Activated naive CD4-positive, alpha-beta T cell treated with anti-CD3 and anti-CD28 coated beads, Interleukin-2, amount 10 ng/mL, durations not matched to agents 7 days and 5 days (primary cell): ENCODE measurements around the gene PRKG2.
A peak's percentile ranks its signal among the peaks of the same experiment; 100 is the strongest.
"Not testable (repeated sequence)": the region's sequence is repeated elsewhere in the genome, so short reads cannot be mapped to it uniquely, and the experiment has no call there.

Source experiments
- CTCF ChIA-PET: fragments of 350-600 bp; sonication (Branson Sonifier 250); formaldehyde crosslinking; loops from one replicate; lab custom pipeline; 2021; ENCODE audit warnings: antibody characterized with exemption; lab: Charles Lee
- DNase-seq: peaks from one replicate; pipeline ENCODE4 v3.0.0-alpha.2; 2020
- H3K27ac Mint-ChIP-seq: one replicate; pipeline ENCODE4 v1.8.0; 2021; ENCODE audit warnings: mild to moderate bottlenecking, moderate library complexity, mixed read lengths
- H3K27me3 Mint-ChIP-seq: one replicate; pipeline ENCODE4 v1.8.0; 2021; ENCODE audit warnings: mild to moderate bottlenecking, mixed read lengths
- H3K36me3 Mint-ChIP-seq: one replicate; pipeline ENCODE4 v1.8.0; 2021; ENCODE audit warnings: mixed read lengths
- H3K4me1 Mint-ChIP-seq: one replicate; pipeline ENCODE4 v1.8.0; 2021; ENCODE audit warnings: mixed read lengths
- H3K4me3 Mint-ChIP-seq: one replicate; pipeline ENCODE4 v1.8.0; 2021; ENCODE audit warnings: mild to moderate bottlenecking, moderate library complexity, mixed read lengths
- H3K9me3 Mint-ChIP-seq: one replicate; pipeline ENCODE4 v1.8.0; 2021; ENCODE audit warnings: mixed read lengths

Gene PRKG2

GRCh38 chr4:81227968-81228367 is 12.9 kb upstream of the PRKG2 start:
- Mint-ChIP-seq H3K9me3 (peaks cover 18% of the 10 kb centered on the region), H3K27me3 (no peaks in the 10 kb centered on the region), H3K4me1 (no peaks in the 10 kb centered on the region), H3K27ac (no peak overlapping the region), H3K36me3 (no peaks in the 10 kb centered on the region), H3K4me3 (no peak overlapping the region)
- CTCF ChIA-PET: no interaction called here
- no peak for DNase-seq

- no peaks in the 10 kb centered on the region for H3K36me3 Mint-ChIP-seq
- H3K4me3 Mint-ChIP-seq: no peak overlapping the region
- no peaks in the 10 kb centered on the region for H3K27me3 Mint-ChIP-seq
- H3K4me1 Mint-ChIP-seq: no peaks in the 10 kb centered on the region
- no peak for DNase-seq
- peaks cover 15% of the 10 kb centered on the region for H3K9me3 Mint-ChIP-seq
- CTCF ChIA-PET: no interaction called here
- no peak overlapping the region for H3K27ac Mint-ChIP-seq
Observed at GRCh38 chr4:81227138-81227537, 12.1 kb upstream of the PRKG2 start.

GRCh38 chr4:81225252-81225651 is 10.2 kb upstream of the PRKG2 start:
- Mint-ChIP-seq H3K4me3 (no peak overlapping the region), H3K9me3 (peaks cover under 1% of the 10 kb centered on the region), H3K27me3 (peaks cover 4% of the 10 kb centered on the region), H3K27ac (no peak overlapping the region), H3K4me1 (no peaks in the 10 kb centered on the region), H3K36me3 (no peaks in the 10 kb centered on the region)
- no peak for DNase-seq
- CTCF ChIA-PET: no interaction called here

- H3K4me3 Mint-ChIP-seq, H3K4me1 Mint-ChIP-seq, H3K9me3 Mint-ChIP-seq, DNase-seq, H3K36me3 Mint-ChIP-seq, CTCF ChIA-PET, H3K27ac Mint-ChIP-seq: not testable (repeated sequence)
- H3K27me3 Mint-ChIP-seq: peaks cover 18% of the 10 kb centered on the region
Observed at GRCh38 chr4:81222082-81222472, 7.1 kb upstream of the PRKG2 start.

GRCh38 chr4:81221303-81222081 is 6.5 kb upstream of the PRKG2 start:
- DNase-seq: no peak
- no peak overlapping the region for H3K4me3 Mint-ChIP-seq
- no peaks in the 10 kb centered on the region for H3K4me1 Mint-ChIP-seq
- H3K9me3 Mint-ChIP-seq: no peaks in the 10 kb centered on the region
- H3K36me3 Mint-ChIP-seq: no peaks in the 10 kb centered on the region
- H3K27ac Mint-ChIP-seq: no peak overlapping the region
- H3K27me3 Mint-ChIP-seq: peaks cover 18% of the 10 kb centered on the region
- CTCF ChIA-PET: no interaction called here

- no peak overlapping the region for H3K27ac Mint-ChIP-seq
- no peaks in the 10 kb centered on the region for H3K36me3 Mint-ChIP-seq
- CTCF ChIA-PET: no interaction called here
- DNase-seq: no peak
- H3K4me3 Mint-ChIP-seq: no peak overlapping the region
- H3K4me1 Mint-ChIP-seq: peaks cover 5% of the 10 kb centered on the region
- H3K27me3 Mint-ChIP-seq: peaks cover 18% of the 10 kb centered on the region
- no peaks in the 10 kb centered on the region for H3K9me3 Mint-ChIP-seq
Observed at GRCh38 chr4:81220271-81220670, 5.2 kb upstream of the PRKG2 start.

GRCh38 chr4:81218206-81218605 is 3.2 kb upstream of the PRKG2 start:
- CTCF ChIA-PET: no interaction called here
- no peak for DNase-seq
- Mint-ChIP-seq H3K4me1 (peaks cover 8% of the 10 kb centered on the region), H3K4me3 (no peak overlapping the region), H3K27ac (no peak overlapping the region), H3K27me3 (peaks cover 18% of the 10 kb centered on the region), H3K36me3 (no peaks in the 10 kb centered on the region), H3K9me3 (no peaks in the 10 kb centered on the region)

- CTCF ChIA-PET: no interaction called here
- Mint-ChIP-seq H3K4me3 (no peak overlapping the region), H3K27me3 (peaks cover 18% of the 10 kb centered on the region), H3K27ac (no peak overlapping the region), H3K9me3 (no peaks in the 10 kb centered on the region), H3K36me3 (no peaks in the 10 kb centered on the region), H3K4me1 (peaks cover 8% of the 10 kb centered on the region)
- no peak for DNase-seq
Observed at GRCh38 chr4:81217779-81218178, 2.8 kb upstream of the PRKG2 start.

GRCh38 chr4:81215931-81216330 is 909 bp upstream of the PRKG2 start:
- H3K9me3 Mint-ChIP-seq: no peaks in the 10 kb centered on the region
- H3K27me3 Mint-ChIP-seq: peaks cover 15% of the 10 kb centered on the region
- peaks cover 8% of the 10 kb centered on the region for H3K4me1 Mint-ChIP-seq
- CTCF ChIA-PET: no interaction called here
- no peak overlapping the region for H3K27ac Mint-ChIP-seq
- no peak for DNase-seq
- H3K36me3 Mint-ChIP-seq: no peaks in the 10 kb centered on the region
- no peak overlapping the region for H3K4me3 Mint-ChIP-seq

- Mint-ChIP-seq H3K36me3 (no peaks in the 10 kb centered on the region), H3K9me3 (no peaks in the 10 kb centered on the region), H3K4me1 (peaks cover 8% of the 10 kb centered on the region), H3K27ac (no peak overlapping the region), H3K27me3 (peaks cover 12% of the 10 kb centered on the region), H3K4me3 (peak overlapping the region; percentile 45)
- CTCF ChIA-PET: no interaction called here
- DNase-seq: no peak
Observed at GRCh38 chr4:81214144-81214880, 710 bp downstream of the PRKG2 start.

GRCh38 chr4:81213671-81214070 is 1.4 kb downstream of the PRKG2 start:
- no peak for DNase-seq
- H3K27ac Mint-ChIP-seq: no peak overlapping the region
- no peaks in the 10 kb centered on the region for H3K9me3 Mint-ChIP-seq
- no peaks in the 10 kb centered on the region for H3K36me3 Mint-ChIP-seq
- peaks cover 5% of the 10 kb centered on the region for H3K27me3 Mint-ChIP-seq
- H3K4me3 Mint-ChIP-seq: no peak overlapping the region
- CTCF ChIA-PET: no interaction called here
- H3K4me1 Mint-ChIP-seq: peaks cover 8% of the 10 kb centered on the region

GRCh38 chr4:81211956-81212355 is 3.1 kb downstream of the PRKG2 start:
- DNase-seq: no peak
- CTCF ChIA-PET: no interaction called here
- Mint-ChIP-seq H3K4me1 (peaks cover 8% of the 10 kb centered on the region), H3K27me3 (peaks cover 4% of the 10 kb centered on the region), H3K9me3 (no peaks in the 10 kb centered on the region), H3K4me3 (no peak overlapping the region), H3K27ac (no peak overlapping the region), H3K36me3 (no peaks in the 10 kb centered on the region)

GRCh38 chr4:81207828-81208227 is 7.2 kb downstream of the PRKG2 start:
- H3K4me1 Mint-ChIP-seq: no peaks in the 10 kb centered on the region
- no peak for DNase-seq
- no peaks in the 10 kb centered on the region for H3K36me3 Mint-ChIP-seq
- H3K9me3 Mint-ChIP-seq: no peaks in the 10 kb centered on the region
- CTCF ChIA-PET: no interaction called here
- H3K4me3 Mint-ChIP-seq: no peak overlapping the region
- H3K27me3 Mint-ChIP-seq: peaks cover 13% of the 10 kb centered on the region
- H3K27ac Mint-ChIP-seq: no peak overlapping the region

- DNase-seq: no peak
- no peak overlapping the region for H3K27ac Mint-ChIP-seq
- no peak overlapping the region for H3K4me3 Mint-ChIP-seq
- H3K36me3 Mint-ChIP-seq: no peaks in the 10 kb centered on the region
- H3K9me3 Mint-ChIP-seq: no peaks in the 10 kb centered on the region
- H3K27me3 Mint-ChIP-seq: peaks cover 13% of the 10 kb centered on the region
- H3K4me1 Mint-ChIP-seq: no peaks in the 10 kb centered on the region
- CTCF ChIA-PET: no interaction called here
Observed at GRCh38 chr4:81205302-81205701, 9.7 kb downstream of the PRKG2 start.

- Mint-ChIP-seq H3K4me3 (no peak overlapping the region), H3K9me3 (no peaks in the 10 kb centered on the region), H3K27ac (no peak overlapping the region), H3K36me3 (no peaks in the 10 kb centered on the region), H3K4me1 (no peaks in the 10 kb centered on the region), H3K27me3 (peaks cover 9% of the 10 kb centered on the region)
- DNase-seq: no peak
- CTCF ChIA-PET: no interaction called here
Observed at GRCh38 chr4:81204571-81204970, 10.5 kb downstream of the PRKG2 start.
